Frontal cortex (tissue), 4 donors: ENCODE data around the gene AP3B2. TPM values are rescaled to one million over a fixed set of nuclear protein-coding genes. Genes with fewer than 3 reads are reported as not detected.

ENCODE experiments used
- DNase-seq, 2 donors: peaks; one replicate each; pipeline ENCODE4 v3.0.0; 2012; ENCODE audit warnings: low spot score in 2 of 2
- FAIRE-seq: peaks from 2 replicates; lab custom pipeline; 2012; peaks lifted over from hg19 to GRCh38; lab: Jason Lieb, UNC
- total RNA-seq: library from RNA; depleted of rRNA; stranded (reverse); fragments of >200 nt; gene quantifications from one replicate; pipeline ENCODE4 v1.2.3, GENCODE V29; 2014
- donor health status: control.
- donor health status: control.
- donor health status: control.

AP3B2 gene
- total RNA-seq, 1 donor from 2014 or later = 55.8 TPM

GRCh38 chr15:82624008-82624407 lies 85.7 kb downstream of the AP3B2 start:
- no peak for DNase-seq

GRCh38 chr15:82621970-82622369 lies 87.7 kb downstream of the AP3B2 start:
- DNase-seq (no peak), FAIRE-seq (no peak)

More at GRCh38 chr15:82624008-82624407, 85.7 kb downstream of the AP3B2 start:
- no peak for FAIRE-seq

- no peak for FAIRE-seq
- no peak for DNase-seq
Observed at GRCh38 chr15:82613747-82614146, 95.9 kb downstream of the AP3B2 start.

- DNase-seq = no peak
- no peak for FAIRE-seq
Observed at GRCh38 chr15:82611348-82611747, 98.3 kb downstream of the AP3B2 start.

Other genes starting within 250 kb of the AP3B2 start
- 1,382 TPM for gene RPS17, start 169.4 kb downstream of the AP3B2 start, total RNA-seq
- 2.0 TPM for gene CPEB1, start 62.5 kb downstream of the AP3B2 start, total RNA-seq
- not detected for gene FSD2, start 96.2 kb upstream of the AP3B2 start, total RNA-seq
- gene WHAMM, start 99.8 kb upstream of the AP3B2 start, total RNA-seq = 4.9 TPM
- 45.2 TPM for gene HOMER2, start 242.8 kb upstream of the AP3B2 start, total RNA-seq